Measurements from ENCODE around the gene B4GALNT2.
"Not testable (repeated sequence)": the region's sequence is repeated elsewhere in the genome, so short reads cannot be mapped to it uniquely, and the experiment has no call there.

The B4GALNT2 gene

DNA sequence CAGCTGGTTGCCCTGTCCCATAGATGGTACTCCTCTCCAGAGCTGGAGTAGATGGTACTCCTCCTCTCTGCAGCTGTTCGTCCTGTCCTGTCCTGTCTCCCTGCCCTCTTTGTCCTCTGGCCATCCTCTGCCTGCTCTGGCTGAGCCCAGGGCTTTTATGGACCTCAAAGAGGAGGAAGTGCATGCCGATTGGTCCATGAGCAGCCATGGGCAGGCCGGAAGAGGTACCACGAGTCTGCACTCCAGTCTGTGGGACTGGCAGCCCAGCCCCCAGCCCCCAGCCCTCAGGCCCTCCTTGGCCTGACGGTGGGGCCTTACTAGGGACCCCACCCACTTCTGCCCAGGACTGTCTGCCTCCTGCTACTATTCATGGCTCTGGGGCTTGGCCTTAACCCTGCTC lies 50.8 kb downstream of the B4GALNT2 start:
- no peak for DNase-seq

DNA sequence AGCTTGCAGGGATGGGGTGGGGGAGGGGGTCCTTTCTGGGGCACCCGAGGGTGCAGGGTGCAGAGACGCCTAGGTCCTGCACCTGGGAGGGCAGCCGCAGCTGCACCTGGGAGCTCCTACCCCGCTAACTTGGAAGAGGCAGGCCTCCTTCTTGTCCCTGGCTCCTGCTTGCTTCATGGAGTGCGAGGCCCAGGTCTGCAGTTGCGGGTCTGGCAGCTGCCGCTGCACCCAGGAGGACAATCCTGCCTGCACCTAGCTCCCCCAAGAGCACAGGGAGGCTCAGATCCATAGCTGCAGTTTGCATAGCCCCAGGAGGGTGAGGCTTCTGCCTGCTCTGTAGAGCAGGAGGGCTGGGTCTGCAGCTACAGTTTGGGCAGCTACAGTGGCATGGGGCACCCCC lies 51.2 kb downstream of the B4GALNT2 start:
- no peak for DNase-seq

- DNase-seq: not testable (repeated sequence)
Measured at GRCh38 chr17:49184522-49184921, 52.0 kb downstream of the B4GALNT2 start.

- not testable (repeated sequence) for DNase-seq
Measured at GRCh38 chr17:49185381-49185780, 52.8 kb downstream of the B4GALNT2 start.

DNA sequence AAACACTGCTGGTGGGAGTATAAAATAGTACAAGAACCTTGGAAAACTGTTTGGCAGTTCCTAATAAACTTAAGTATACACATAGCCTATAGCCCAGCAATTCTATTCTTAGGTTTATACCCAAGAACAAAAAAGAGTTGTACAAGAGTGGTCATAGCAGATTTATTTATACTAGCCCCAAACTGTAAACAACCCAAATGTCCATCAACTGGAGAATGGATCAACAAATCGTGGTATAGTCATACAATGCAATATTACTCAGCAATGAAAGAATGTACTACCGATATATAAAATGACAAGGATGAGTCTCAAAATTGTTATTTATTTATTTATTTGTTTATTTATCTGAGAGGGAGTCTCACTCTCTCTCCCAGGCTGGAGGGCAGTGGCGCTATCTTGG lies 54.7 kb downstream of the B4GALNT2 start:
- DNase-seq: no peak

GRCh38 chr17:49190932-49191331 lies 58.4 kb downstream of the B4GALNT2 start:
- no peak for DNase-seq

DNA sequence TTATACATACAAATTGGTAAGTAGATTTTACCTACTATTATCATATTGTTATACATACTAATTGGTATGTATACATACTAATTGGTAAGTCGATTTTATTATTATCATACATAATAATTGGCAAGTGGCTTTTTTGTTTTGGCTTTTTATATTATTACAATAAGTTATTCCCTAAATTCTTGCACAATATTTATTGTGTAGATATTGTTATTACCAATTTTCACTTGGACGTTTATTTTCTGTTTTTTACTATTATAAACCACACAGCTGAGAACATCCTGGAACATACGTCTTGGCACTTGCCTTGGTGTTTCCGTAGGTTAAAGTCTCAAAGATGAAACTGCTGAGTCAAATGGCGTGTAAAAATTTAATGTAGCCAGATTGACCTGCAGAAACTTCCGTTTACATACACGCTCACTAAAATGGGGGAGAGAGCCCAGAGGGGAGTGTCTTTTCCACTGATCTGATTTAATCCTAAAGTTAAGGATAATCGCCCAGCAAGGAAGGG lies 58.9 kb downstream of the B4GALNT2 start:
- no peak for DNase-seq

DNA sequence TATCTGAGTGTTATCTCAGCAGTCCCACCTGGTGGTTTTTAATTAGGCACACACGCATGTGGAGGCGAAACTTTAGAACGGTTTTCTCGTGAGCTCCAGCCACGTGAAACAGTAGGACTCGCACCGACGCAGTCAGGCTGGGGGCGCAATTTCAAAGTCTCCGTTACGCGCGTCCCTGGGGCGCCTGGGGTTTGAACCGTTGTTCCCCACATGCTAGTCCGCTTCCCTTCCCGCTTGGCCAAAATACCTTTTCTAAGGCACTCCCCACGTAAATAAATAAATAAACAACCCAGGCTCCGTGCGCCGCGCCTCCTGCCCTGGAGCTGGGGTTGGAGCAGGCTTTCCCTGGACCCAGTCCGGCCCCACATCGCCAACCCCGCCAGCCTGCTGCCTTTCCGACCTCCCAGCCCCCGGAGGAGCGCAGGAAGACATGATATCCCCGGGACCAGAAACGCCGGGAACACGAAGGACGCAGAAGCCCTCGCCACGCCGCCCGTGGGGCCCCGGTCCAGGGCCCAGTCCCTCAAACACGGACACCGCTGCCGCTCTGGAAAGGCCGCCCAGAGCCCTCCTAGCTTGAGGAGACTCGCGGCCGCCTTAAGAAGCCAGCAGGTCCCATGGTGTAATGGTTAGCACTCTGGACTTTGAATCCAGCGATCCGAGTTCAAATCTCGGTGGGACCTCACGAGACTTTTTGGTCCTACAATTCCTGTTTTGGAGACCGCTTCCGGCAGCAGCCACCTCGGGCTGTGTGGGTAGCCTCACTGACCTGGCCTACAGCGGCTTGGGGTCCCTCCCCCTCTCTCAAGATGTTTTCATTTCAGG lies 59.6 kb downstream of the B4GALNT2 start:
- DNase-seq: peak; percentile 100

DNA sequence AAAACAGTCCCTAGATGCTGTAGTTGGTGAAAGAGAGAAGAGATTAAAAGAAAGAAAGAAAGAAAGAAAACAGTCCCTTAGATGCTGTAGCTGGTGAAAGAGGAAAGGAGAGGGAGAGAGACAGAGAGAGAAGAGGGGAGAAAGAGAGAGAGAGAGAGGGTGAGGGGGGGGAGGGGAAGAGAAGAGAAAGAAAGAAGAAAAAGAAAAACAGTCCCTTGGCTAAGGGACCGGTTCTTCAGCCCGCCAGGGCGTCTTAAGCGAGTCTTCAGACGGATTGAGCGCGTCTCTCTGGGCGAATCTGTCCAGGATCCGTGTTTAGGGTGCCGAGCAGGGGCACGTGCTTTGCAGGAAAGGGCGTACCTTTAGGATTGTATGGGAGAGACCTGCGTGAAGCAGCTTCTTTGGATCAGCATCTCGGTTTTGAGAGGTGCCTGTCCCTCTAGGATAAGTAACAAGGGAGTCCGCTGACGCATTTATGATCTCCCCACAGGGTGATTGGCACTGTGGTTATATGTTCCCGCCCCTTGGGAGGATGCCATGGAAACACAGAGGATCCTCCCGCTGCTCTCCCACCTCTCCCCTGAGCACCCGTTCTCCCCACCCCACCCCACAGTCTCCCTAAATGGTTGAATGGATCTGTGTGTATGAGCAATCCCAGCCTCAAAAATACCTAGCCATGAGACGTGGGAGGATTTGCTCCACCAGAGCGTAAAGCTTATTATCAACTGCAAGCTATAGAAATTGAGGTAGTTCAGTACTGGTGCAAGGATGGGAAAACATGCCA lies 61.1 kb downstream of the B4GALNT2 start:
- peak; percentile 62 for DNase-seq

GRCh38 chr17:49194297-49194607 lies 61.7 kb downstream of the B4GALNT2 start:
- no peak for DNase-seq

DNA sequence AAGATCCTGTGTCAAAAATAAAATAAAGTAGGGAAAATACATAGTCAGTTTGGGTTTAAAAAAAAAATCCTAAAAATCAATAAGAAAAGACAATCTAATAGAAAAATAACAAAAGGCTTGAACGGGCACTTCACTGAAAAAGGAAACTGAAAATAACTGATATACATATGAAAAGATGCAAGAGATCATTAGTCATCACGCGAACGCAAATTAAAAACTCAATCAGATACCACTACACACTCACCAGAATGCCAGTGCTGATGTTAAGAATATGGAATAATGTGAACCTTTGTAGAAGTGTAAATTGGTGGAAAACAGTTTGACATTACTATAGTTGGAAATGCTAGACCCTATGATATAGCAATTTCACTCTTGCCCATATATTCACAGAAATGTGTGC lies 63.2 kb downstream of the B4GALNT2 start:
- DNase-seq: no peak

DNA sequence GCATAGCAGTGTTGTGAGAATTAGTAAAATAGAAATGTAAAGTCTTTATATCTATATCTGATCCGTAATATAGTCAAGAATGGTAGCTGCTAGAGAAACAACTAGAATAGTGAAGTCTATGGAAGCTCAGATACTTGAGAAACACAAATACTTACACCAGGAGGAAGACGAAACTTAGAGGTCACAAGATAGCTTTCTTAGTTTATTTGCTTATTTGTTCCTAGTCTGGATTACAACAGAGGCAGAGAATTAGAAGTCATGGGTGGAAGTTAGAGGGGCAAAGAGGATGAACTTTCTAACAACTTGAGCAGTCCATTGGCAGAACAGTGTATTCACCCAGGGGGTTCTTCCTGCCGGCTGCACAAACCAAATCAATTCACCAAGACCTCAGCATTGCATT lies 64.0 kb downstream of the B4GALNT2 start:
- DNase-seq: no peak

DNA sequence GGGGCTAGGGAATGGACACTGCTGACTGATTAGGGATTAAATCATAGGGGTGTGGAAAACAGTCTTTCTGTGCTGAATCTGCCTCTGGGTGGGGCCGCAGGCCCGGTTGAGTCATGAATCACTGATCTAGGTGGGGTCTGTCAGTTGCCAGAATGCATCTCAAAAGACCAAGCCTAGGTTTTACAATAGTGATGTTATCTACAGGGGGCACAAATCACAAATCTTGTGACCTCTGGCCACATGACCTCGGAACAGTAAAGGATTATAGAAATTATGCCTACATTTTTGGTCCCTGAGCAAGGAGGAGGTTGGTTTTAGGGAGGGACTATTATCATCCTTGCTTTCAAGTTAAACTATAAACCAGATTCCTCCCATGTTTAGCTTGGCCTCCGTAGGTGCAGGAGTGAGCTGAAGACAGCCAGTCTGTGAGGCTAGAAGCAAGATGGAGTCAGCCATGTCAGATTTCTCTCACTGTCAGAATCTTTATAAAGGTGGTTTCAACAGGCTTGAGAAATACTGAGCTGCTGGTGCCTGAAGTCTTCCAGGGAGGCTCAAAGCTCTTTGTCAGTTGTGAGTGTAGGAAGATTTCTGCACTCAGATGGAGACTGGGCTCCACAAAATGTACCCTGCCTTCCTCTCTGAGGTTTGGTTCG lies 64.9 kb downstream of the B4GALNT2 start:
- no peak for DNase-seq

GRCh38 chr17:49198211-49198610 lies 65.6 kb downstream of the B4GALNT2 start:
- no peak for DNase-seq

DNA sequence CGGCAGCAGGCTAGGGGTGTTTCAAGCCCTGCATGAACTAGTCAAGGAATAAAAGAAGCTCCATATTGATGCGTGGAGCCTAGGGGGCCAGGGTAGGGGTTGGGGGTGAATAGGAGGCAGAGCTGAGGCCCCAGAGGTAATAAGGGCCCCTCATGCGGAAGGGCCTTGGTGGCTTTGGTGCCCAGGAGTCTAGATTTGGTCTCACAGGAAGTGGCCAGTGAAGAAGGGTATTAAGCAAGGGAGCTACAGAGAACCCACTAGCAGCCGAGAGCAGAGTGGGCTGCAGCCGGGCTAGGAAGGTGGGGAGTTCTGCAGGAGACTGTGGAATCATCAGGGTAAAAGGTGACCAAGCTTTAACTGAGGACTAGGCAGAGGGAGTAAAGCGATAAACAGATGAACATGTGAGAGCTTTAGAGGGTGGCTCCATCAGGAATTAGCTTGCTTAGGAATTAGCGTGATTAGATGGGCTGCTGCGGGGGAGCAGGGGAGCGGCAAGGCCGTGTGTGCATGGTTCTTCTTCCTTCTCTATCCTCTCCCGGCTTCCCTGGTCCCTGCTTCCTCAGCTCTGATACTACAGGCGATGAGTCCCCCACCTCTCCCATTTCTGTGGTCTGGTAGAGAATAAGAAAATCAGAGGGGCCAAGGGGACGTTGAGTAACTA lies 68.0 kb downstream of the B4GALNT2 start:
- no peak for DNase-seq

DNA sequence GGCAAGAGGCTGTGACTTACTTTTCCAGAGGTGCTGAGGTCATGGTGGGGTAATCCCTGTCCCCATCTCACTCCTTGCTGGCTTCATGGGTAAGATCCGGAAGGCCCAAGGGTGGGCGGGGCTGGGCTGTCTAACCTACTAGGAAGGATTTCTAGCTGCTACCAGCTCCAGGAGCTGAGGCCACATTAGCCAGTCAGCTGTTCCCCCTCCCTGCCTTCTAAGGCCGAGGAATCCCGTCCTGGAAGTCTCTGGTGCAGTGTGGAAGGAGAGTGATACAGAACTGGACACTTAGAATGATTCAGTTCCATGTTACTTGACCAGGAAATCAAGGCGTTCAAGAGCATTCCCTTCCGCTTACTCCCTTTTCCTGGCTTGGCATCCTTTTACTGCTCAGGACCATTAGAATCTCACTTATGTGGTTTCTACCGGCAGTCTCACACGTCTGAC lies 68.9 kb downstream of the B4GALNT2 start:
- no peak for DNase-seq

- no peak for DNase-seq
Measured at GRCh38 chr17:49203796-49204195, 71.2 kb downstream of the B4GALNT2 start.

GRCh38 chr17:49204516-49204915 lies 71.9 kb downstream of the B4GALNT2 start:
- no peak for DNase-seq

DNA sequence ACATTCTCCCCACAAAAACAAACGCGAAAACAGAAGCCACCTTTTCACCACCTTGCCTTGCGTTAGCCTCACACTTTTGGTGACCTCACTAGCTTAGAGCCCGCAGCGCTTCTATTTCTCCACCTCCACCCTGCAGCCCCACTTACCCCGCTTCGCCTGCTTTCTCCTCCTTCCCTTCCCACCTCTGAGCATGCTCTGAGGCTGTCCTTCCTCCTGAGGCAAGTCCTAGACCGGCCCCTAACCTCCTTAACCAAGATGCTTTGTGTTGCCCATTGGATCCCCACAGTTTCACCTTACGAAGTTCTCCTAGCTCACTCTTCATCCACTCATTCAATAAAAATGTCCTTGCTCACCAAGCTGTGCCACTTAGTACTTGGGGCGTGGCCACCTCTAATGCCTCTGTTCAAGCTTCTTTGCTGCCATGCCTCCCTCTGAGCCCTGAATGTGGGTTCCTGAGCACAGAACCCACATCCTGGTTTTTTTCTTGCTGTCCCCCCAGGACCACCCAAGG lies 76.5 kb downstream of the B4GALNT2 start:
- DNase-seq: no peak

- DNase-seq: peak; percentile 82
Measured at GRCh38 chr17:49210158-49211029, 77.8 kb downstream of the B4GALNT2 start, which contains the start of the genes ABI3 and GNGT2. Gene ABI3 (plus strand): TSS chr17:49210707. CDS start chr17:49210725, 18 bp downstream. Gene GNGT2 (minus strand): TSS chr17:49210574. CDS start chr17:49207422, 3,152 bp downstream.

GRCh38 chr17:49213399-49213798 lies 80.8 kb downstream of the B4GALNT2 start:
- no peak for DNase-seq

Data from activated CD8-positive, alpha-beta memory T cell treated with anti-CD3 and anti-CD28 coated beads, Interleukin-2, amount 50 U/mL, for 48 hours (primary cell).